PC-3 (cell line): Measurements from ENCODE around the gene KCNK10. TPM values are rescaled to one million over a fixed set of nuclear protein-coding genes. Genes with fewer than 3 reads are reported as not detected.

ENCODE experiments used
- ATAC-seq: fragments of 200-7000 bp; cut with Tn5 transposase; 2 replicates; pipeline ENCODE4 v1.9.1; 2020; ENCODE audit warnings: mild to moderate bottlenecking, moderate library complexity
- BruUV-seq: library from RNA; stranded (reverse); fragments of 400-500 nt; replicated peaks from 2 replicates; lab custom pipeline; 2021; lab: Mats Ljungman, UMichigan
- CTCF ChIA-PET: fragments of 300-600 bp; sonication (Branson Sonifier 250); formaldehyde crosslinking; loops from one replicate; lab custom pipeline; 2022; ENCODE audit warnings: antibody characterized with exemption; lab: Charles Lee
- POLR2A ChIA-PET: fragments of 300-600 bp; sonication (Branson Sonifier 250); formaldehyde crosslinking; loops from one replicate; lab custom pipeline; 2022; ENCODE audit warnings: antibody characterized with exemption; ENCODE audit not compliant: unreplicated experiment; lab: Charles Lee
- DNase-seq: peaks from one replicate; pipeline ENCODE4 v3.0.0-alpha.2; 2015
- H2AFZ ChIP-seq: fragments of 300-600 bp; sonication (generic); 2 replicates; pipeline ENCODE4 v1.6.0; 2016; ENCODE audit warnings: antibody characterized with exemption, low read length
- H3F3A ChIP-seq: fragments of 300-600 bp; sonication (generic); one replicate; pipeline ENCODE4 v1.6.0; 2017; ENCODE audit warnings: antibody characterized with exemption, low read length, control low read depth, mild to moderate bottlenecking; ENCODE audit not compliant: unreplicated experiment
- H3K27ac ChIP-seq: fragments of 300-600 bp; sonication (generic); 2 replicates; pipeline ENCODE4 v1.5.1; 2016; ENCODE audit warnings: mild to moderate bottlenecking, low read length
- H3K27me3 ChIP-seq: fragments of 300-600 bp; sonication (generic); 2 replicates; pipeline ENCODE4 v1.6.1; 2016; ENCODE audit warnings: low read length, mixed read lengths
- H3K36me3 ChIP-seq: fragments of 300-600 bp; sonication (generic); 2 replicates; pipeline ENCODE4 v1.6.1; 2016; ENCODE audit warnings: low read depth, mixed run types, low read length, mixed read lengths
- H3K4me1 ChIP-seq: fragments of 300-600 bp; sonication (generic); 2 replicates; pipeline ENCODE4 v1.5.1; 2016; ENCODE audit warnings: low read length; ENCODE audit not compliant: insufficient read depth
- H3K4me2 ChIP-seq: fragments of 300-600 bp; sonication (generic); 2 replicates; pipeline ENCODE4 v1.6.0; 2016; ENCODE audit warnings: low read length
- H3K4me3 ChIP-seq: fragments of 300-600 bp; sonication (generic); 2 replicates; pipeline ENCODE4 v1.5.1; 2016; ENCODE audit warnings: mild to moderate bottlenecking, low read length, mixed read lengths
- H3K79me2 ChIP-seq: fragments of 300-600 bp; sonication (generic); 2 replicates; pipeline ENCODE4 v1.6.1; 2017; ENCODE audit warnings: low read length, mixed read lengths
- H3K9ac ChIP-seq: fragments of 300-600 bp; sonication (generic); 2 replicates; pipeline ENCODE4 v1.6.0; 2016; ENCODE audit warnings: mild to moderate bottlenecking, low read length
- H3K9me2 ChIP-seq: fragments of 300-600 bp; sonication (generic); replicated peaks from 2 replicates; pipeline ENCODE4 v1.6.1; 2016; ENCODE audit warnings: mixed run types, low read length, mixed read lengths
- H3K9me3 ChIP-seq: fragments of 300-600 bp; sonication (generic); 2 replicates; pipeline ENCODE4 v1.6.1; 2016; ENCODE audit warnings: low read length, mixed read lengths
- H4K20me1 ChIP-seq: fragments of 300-600 bp; sonication (generic); 2 replicates; pipeline ENCODE4 v1.6.1; 2016; ENCODE audit warnings: low read length, mixed read lengths
- CTCF ChIP-seq: fragments of 300-600 bp; sonication (generic); conservative IDR thresholded peaks from 2 replicates; pipeline ENCODE4 v1.5.1; 2017; ENCODE audit warnings: antibody characterized with exemption, low read depth, mild to moderate bottlenecking, low read length
- EZH2 ChIP-seq: fragments of 300-600 bp; sonication (generic); IDR thresholded peaks from one replicate; pipeline ENCODE4 v1.6.1; 2017; ENCODE audit warnings: antibody characterized with exemption, mild to moderate bottlenecking, low read length; ENCODE audit not compliant: unreplicated experiment
- EZH2phosphoT487 ChIP-seq: fragments of 300-600 bp; sonication (generic); IDR thresholded peaks from 2 replicates; pipeline ENCODE4 v1.6.1; 2018; ENCODE audit warnings: mild to moderate bottlenecking, antibody characterized with exemption, low read length, borderline replicate concordance
- intact Hi-C: fragments of 100-400 bp; cut with micrococcal nuclease; formaldehyde crosslinking; loops from 2 replicates; pipeline ENCODE4 v1.9.0; 2023
- total RNA-seq: library from RNA; depleted of rRNA; stranded (reverse); fragments of >200 nt; gene quantifications from 2 replicates; pipeline ENCODE4 v1.2.3, GENCODE V29; 2014

KCNK10 gene
- total RNA-seq, 1 experiment from 2014 or later, result not detected

DNA sequence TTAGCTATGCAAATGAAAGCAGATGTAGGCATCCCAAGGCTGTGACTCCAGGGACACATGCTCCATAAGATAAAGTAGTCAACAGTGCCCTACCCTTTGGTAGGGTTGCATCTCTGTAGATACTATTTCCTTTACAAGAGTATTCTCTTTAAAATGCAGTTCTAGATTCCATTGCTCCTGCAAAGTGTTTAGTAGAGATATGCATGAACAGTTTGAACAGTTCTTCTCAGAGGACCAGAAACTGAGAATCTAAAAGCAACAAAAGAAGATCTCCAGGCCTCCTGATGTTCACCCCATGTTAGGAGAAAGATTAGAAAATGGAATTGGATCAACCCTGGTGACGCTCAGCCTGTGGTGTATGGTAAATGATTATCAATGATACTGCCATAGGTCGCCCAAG lies 121.2 kb downstream of the KCNK10 start:
- Histone ChIP-seq H3K36me3 (no peaks in the 10 kb centered on the region), H3K9me3 (no peaks in the 10 kb centered on the region), H3K27ac (no peak overlapping the region), H3K9ac (no peak overlapping the region), H3K4me3 (no peak overlapping the region), H3K4me2 (no peak overlapping the region), H2AFZ (no peak overlapping the region), H3K27me3 (no peaks in the 10 kb centered on the region), H3K79me2 (no peaks in the 10 kb centered on the region), H4K20me1 (no peaks in the 10 kb centered on the region), H3F3A (no peaks in the 10 kb centered on the region), H3K9me2 (no peaks in the 10 kb centered on the region), H3K4me1 (peaks cover 3% of the 10 kb centered on the region; the same call in 1 of the 2 replicates)
- TF ChIP-seq EZH2phosphoT487 (no peak), CTCF (no peak), EZH2 (no peak)
- CTCF ChIA-PET, result no interaction called here
- DNase-seq (no peak), ATAC-seq (no peak)
- POLR2A ChIA-PET, result no interaction called here
- BruUV-seq, result no TSS peak
- intact Hi-C loops, result no loop called here

- no TSS peak for BruUV-seq
- no peak for TF ChIP-seq EZH2phosphoT487
- no peak overlapping the region for H3K27ac ChIP-seq
These were observed 123.2 kb downstream of the KCNK10 start for GRCh38 chr14:88199882-88200281.

DNA sequence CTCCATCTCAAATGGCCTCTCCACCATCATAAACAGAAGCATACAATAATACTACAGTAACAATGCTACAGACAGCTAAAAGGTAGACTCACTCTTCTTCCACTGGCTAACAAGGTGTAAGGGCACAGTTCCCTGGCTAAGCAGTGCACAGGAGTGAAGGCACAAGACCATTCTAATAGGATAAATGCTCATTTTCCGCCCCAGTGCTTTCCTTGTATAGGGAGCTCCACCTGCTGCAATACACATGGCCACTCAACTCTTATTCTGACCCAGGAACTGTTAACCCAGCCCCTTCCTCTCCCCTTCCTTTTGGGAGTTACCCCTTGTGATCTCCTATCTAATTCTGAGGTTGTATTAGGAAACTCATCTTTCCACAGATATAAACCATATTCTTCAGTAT lies 124.6 kb downstream of the KCNK10 start:
- Histone ChIP-seq H3K27me3 (peaks cover 27% of the 10 kb centered on the region), H3K4me1 (peaks cover 3% of the 10 kb centered on the region; the same call in 1 of the 2 replicates), H3F3A (no peaks in the 10 kb centered on the region), H3K9ac (no peak overlapping the region), H3K9me3 (no peaks in the 10 kb centered on the region), H3K4me3 (no peak overlapping the region), H3K27ac (no peak overlapping the region), H3K36me3 (no peaks in the 10 kb centered on the region), H4K20me1 (no peaks in the 10 kb centered on the region), H3K79me2 (no peaks in the 10 kb centered on the region), H3K9me2 (no peaks in the 10 kb centered on the region), H3K4me2 (no peak overlapping the region), H2AFZ (no peak overlapping the region)
- ATAC-seq, result no peak
- no TSS peak for BruUV-seq
- DNase-seq, result no peak
- intact Hi-C loops, result no loop called here
- ChIA-PET CTCF (no interaction called here), POLR2A (no interaction called here)
- TF ChIP-seq EZH2 (no peak), EZH2phosphoT487 (no peak), CTCF (no peak)

More at GRCh38 chr14:88199882-88200281, 123.2 kb downstream of the KCNK10 start:
- intact Hi-C loops, result no loop called here
- POLR2A ChIA-PET, result no interaction called here
- no peaks in the 10 kb centered on the region for H3K9me3 ChIP-seq
- no peaks in the 10 kb centered on the region for H3F3A ChIP-seq
- DNase-seq (no peak), ATAC-seq (no peak)
- peaks cover 3% of the 10 kb centered on the region; the same call in 1 of the 2 replicates for H3K4me1 ChIP-seq
- H3K9me2 ChIP-seq, result no peaks in the 10 kb centered on the region
- H3K36me3 ChIP-seq, result no peaks in the 10 kb centered on the region
- no peak overlapping the region for H3K4me2 ChIP-seq
- H3K27me3 ChIP-seq, result peaks cover 13% of the 10 kb centered on the region
- CTCF ChIA-PET, result no interaction called here
- no peak overlapping the region for H3K4me3 ChIP-seq
- H4K20me1 ChIP-seq, result no peaks in the 10 kb centered on the region
- no peak overlapping the region for H2AFZ ChIP-seq
- H3K9ac ChIP-seq, result no peak overlapping the region
- H3K79me2 ChIP-seq, result no peaks in the 10 kb centered on the region
